Measurements from ENCODE around the gene FBXO42.

DNA sequence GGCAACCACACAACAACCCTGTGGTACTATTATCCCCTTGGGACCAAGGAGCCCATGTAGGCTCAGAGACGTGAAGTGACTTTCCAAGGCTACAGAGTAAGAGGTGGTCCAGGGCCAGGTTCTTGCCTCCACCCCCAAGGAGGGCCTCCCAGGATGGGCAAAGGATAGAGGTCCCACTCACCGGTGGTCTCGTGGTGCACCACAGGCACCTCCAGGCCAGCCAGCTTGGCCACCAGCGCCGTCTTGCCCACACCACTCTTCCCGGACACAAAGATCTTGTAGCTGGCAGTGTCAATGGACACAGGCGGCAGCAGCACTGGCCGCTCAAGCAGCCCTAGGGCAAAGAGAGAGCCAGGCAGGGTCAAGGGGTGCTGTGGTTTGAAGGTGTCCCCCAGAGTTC is 118.8 kb downstream of the FBXO42 start:
- TF ChIP-seq, protein P1, sequence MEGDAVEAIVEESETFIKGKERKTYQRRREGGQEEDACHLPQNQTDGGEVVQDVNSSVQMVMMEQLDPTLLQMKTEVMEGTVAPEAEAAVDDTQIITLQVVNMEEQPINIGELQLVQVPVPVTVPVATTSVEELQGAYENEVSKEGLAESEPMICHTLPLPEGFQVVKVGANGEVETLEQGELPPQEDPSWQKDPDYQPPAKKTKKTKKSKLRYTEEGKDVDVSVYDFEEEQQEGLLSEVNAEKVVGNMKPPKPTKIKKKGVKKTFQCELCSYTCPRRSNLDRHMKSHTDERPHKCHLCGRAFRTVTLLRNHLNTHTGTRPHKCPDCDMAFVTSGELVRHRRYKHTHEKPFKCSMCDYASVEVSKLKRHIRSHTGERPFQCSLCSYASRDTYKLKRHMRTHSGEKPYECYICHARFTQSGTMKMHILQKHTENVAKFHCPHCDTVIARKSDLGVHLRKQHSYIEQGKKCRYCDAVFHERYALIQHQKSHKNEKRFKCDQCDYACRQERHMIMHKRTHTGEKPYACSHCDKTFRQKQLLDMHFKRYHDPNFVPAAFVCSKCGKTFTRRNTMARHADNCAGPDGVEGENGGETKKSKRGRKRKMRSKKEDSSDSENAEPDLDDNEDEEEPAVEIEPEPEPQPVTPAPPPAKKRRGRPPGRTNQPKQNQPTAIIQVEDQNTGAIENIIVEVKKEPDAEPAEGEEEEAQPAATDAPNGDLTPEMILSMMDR (IDR thresholded peaks at IDR 0.05), result no peak
- TF ChIP-seq POLR2A (IDR thresholded peaks at IDR 0.05) (no peak), POLR2AphosphoS5 (IDR thresholded peaks at IDR 0.05) (no peak)

Data from breast epithelium (tissue), 3 donors.